H9 (cell line): ENCODE data around the gene MACC1. TPM values are rescaled to one million over a fixed set of nuclear protein-coding genes. Genes with fewer than 3 reads are reported as not detected.

Source experiments
- DNase-seq: peaks from one replicate; pipeline ENCODE4 v3.0.0-alpha.2; 2017
- H2AFZ ChIP-seq: one replicate; pipeline ENCODE4 v1.6.1; 2013; ENCODE audit warnings: mild to moderate bottlenecking, low read length, control low read depth, moderate library complexity
- H2AK5ac ChIP-seq: 2 replicates; pipeline ENCODE4 v1.6.1; 2013; ENCODE audit warnings: low read length, control low read depth, mixed read lengths; ENCODE audit not compliant: insufficient read length
- H2BK120ac ChIP-seq: one replicate; pipeline ENCODE4 v1.6.1; 2013; ENCODE audit warnings: low read depth, mild to moderate bottlenecking, low read length, control low read depth, inconsistent platforms; ENCODE audit not compliant: poor library complexity, severe bottlenecking
- H2BK12ac ChIP-seq: 2 replicates; pipeline ENCODE4 v1.6.1; 2013; ENCODE audit warnings: low read length, control low read depth, mixed read lengths, low read depth; ENCODE audit not compliant: insufficient read length
- H2BK15ac ChIP-seq: 2 replicates; pipeline ENCODE4 v1.6.1; 2013; ENCODE audit warnings: low read depth, low read length, control low read depth
- H2BK20ac ChIP-seq: one replicate; pipeline ENCODE4 v1.6.1; 2013; ENCODE audit warnings: low read depth, mild to moderate bottlenecking, low read length, control low read depth, inconsistent platforms; ENCODE audit not compliant: poor library complexity, severe bottlenecking
- H2BK5ac ChIP-seq: 2 replicates; pipeline ENCODE4 v1.6.1; 2013; ENCODE audit warnings: low read length, control low read depth, mixed read lengths; ENCODE audit not compliant: insufficient read length
- H3K14ac ChIP-seq: 2 replicates; pipeline ENCODE4 v1.6.1; 2013; ENCODE audit warnings: low read length, control low read depth; ENCODE audit not compliant: insufficient read depth
- H3K18ac ChIP-seq: 2 replicates; pipeline ENCODE4 v1.6.1; 2013; ENCODE audit warnings: low read depth, mild to moderate bottlenecking, mixed read lengths, low read length, control low read depth; ENCODE audit not compliant: insufficient read length
- H3K23ac ChIP-seq: 2 replicates; pipeline ENCODE4 v1.6.1; 2013; ENCODE audit warnings: low read length, control low read depth, mixed read lengths, low read depth; ENCODE audit not compliant: insufficient read length
- H3K23me2 ChIP-seq: 2 replicates; pipeline ENCODE4 v1.6.1; 2013; ENCODE audit warnings: low read depth, mild to moderate bottlenecking, mixed read lengths, low read length, control low read depth; ENCODE audit not compliant: insufficient read length, poor library complexity, severe bottlenecking
- H3K27ac ChIP-seq: 2 replicates; pipeline ENCODE4 v1.5.1; 2013; ENCODE audit warnings: low read length, control low read depth, mixed read lengths, low read depth; ENCODE audit not compliant: insufficient read length
- H3K27me3 ChIP-seq: 2 replicates; pipeline ENCODE4 v1.6.1; 2013; ENCODE audit warnings: low read length, control low read depth, inconsistent platforms; ENCODE audit not compliant: insufficient read depth
- H3K4ac ChIP-seq: 2 replicates; pipeline ENCODE4 v1.6.1; 2013; ENCODE audit warnings: low read depth, mild to moderate bottlenecking, control low read depth, inconsistent platforms, low read length, moderate library complexity
- H3K4me1 ChIP-seq: 2 replicates; pipeline ENCODE4 v1.6.1; 2013; ENCODE audit warnings: low read length, control low read depth, inconsistent platforms; ENCODE audit not compliant: insufficient read depth
- H3K4me2 ChIP-seq: 2 replicates; pipeline ENCODE4 v1.6.1; 2013; ENCODE audit warnings: low read length, control low read depth, mixed read lengths; ENCODE audit not compliant: insufficient read length, insufficient read depth
- H3K56ac ChIP-seq: 2 replicates; pipeline ENCODE4 v1.6.1; 2013; ENCODE audit warnings: low read depth, mild to moderate bottlenecking, mixed read lengths, low read length, control low read depth; ENCODE audit not compliant: insufficient read length
- H3K79me1 ChIP-seq: 2 replicates; pipeline ENCODE4 v1.6.1; 2013; ENCODE audit warnings: low read depth, mild to moderate bottlenecking, moderate library complexity, low read length, control low read depth, inconsistent platforms; ENCODE audit not compliant: insufficient read depth, poor library complexity, severe bottlenecking
- H3K79me2 ChIP-seq: 2 replicates; pipeline ENCODE4 v1.6.1; 2013; ENCODE audit warnings: low read length, control low read depth, inconsistent platforms; ENCODE audit not compliant: insufficient read depth
- H3K9ac ChIP-seq: 2 replicates; pipeline ENCODE4 v1.6.1; 2013; ENCODE audit warnings: low read length, control low read depth, mixed read lengths; ENCODE audit not compliant: insufficient read length; ENCODE audit errors: extremely low read depth
- H3K9me3 ChIP-seq: one replicate; pipeline ENCODE4 v1.6.1; 2013; ENCODE audit warnings: low read depth, low read length, inconsistent platforms; ENCODE audit not compliant: control insufficient read depth
- H3T11ph ChIP-seq: one replicate; pipeline ENCODE4 v1.6.1; 2013; ENCODE audit warnings: mild to moderate bottlenecking, low read length, control low read depth, inconsistent platforms
- H4K20me1 ChIP-seq: one replicate; pipeline ENCODE4 v1.6.1; 2013; ENCODE audit not compliant: control insufficient read depth, insufficient read length, insufficient read depth
- H4K5ac ChIP-seq: 2 replicates; pipeline ENCODE4 v1.6.1; 2013; ENCODE audit warnings: low read depth, mild to moderate bottlenecking, mixed read lengths, low read length, control low read depth; ENCODE audit not compliant: insufficient read length
- H4K8ac ChIP-seq: replicated peaks from 2 replicates; pipeline ENCODE4 v1.6.1; 2013; ENCODE audit warnings: low read length, control low read depth, mixed read lengths, low read depth; ENCODE audit not compliant: insufficient read length
- H4K91ac ChIP-seq: 2 replicates; pipeline ENCODE4 v1.6.1; 2013; ENCODE audit warnings: low read depth, mild to moderate bottlenecking, moderate library complexity, mixed read lengths, low read length, control low read depth; ENCODE audit not compliant: insufficient read length
- H3K27ac Mint-ChIP-seq, 3 experiments: 2 replicates in 2 of 3; 3 replicates in 1 of 3; pipeline ENCODE4 v1.8.0; 2020 to 2021; ENCODE audit warnings: mixed read lengths in 3 of 3, mild to moderate bottlenecking in 1 of 3, moderate library complexity in 1 of 3
- H3K27me3 Mint-ChIP-seq: 2 replicates; pipeline ENCODE4 v1.8.0; 2021; ENCODE audit warnings: low read depth, mild to moderate bottlenecking, moderate library complexity, mixed read lengths
- H3K36me3 Mint-ChIP-seq, 3 experiments: 2 replicates in 2 of 3; 3 replicates in 1 of 3; pipeline ENCODE4 v1.8.0; 2020 to 2021; ENCODE audit warnings: low read depth in 3 of 3, mixed read lengths in 3 of 3; ENCODE audit not compliant: insufficient read depth in 1 of 3
- H3K4me1 Mint-ChIP-seq, 2 experiments: 2 replicates each; pipeline ENCODE4 v1.8.0; 2020; ENCODE audit warnings: mixed read lengths in 2 of 2
- H3K4me3 Mint-ChIP-seq, 2 experiments: 2 replicates in 1 of 2; 3 replicates in 1 of 2; pipeline ENCODE4 v1.8.0; 2020 to 2021; ENCODE audit warnings: mild to moderate bottlenecking in 2 of 2, mixed read lengths in 2 of 2, moderate library complexity in 1 of 2
- H3K9me3 Mint-ChIP-seq, 2 experiments: 2 replicates in 1 of 2; 3 replicates in 1 of 2; pipeline ENCODE4 v1.8.0; 2020; ENCODE audit warnings: mild to moderate bottlenecking in 2 of 2, mixed read lengths in 2 of 2, moderate library complexity in 1 of 2
- CTCF ChIP-seq: fragments of 200-600 bp; sonication (generic); conservative IDR thresholded peaks from 3 replicates; pipeline ENCODE4 v1.8.0; 2021; ENCODE audit warnings: antibody characterized with exemption, mild to moderate bottlenecking
- WGBS: extraction: QIAGEN DNeasy Blood & Tissue Kit; methylation state at CpG from one replicate; pipeline ENCODE4 v1.1.7; 2013; ENCODE audit warnings: missing lambda C conversion rate, low lambda C conversion rate, mixed read lengths; ENCODE audit not compliant: insufficient read length; ENCODE audit errors: extremely low coverage; 5-methylcytosine and 5-hydroxymethylcytosine counted together
- total RNA-seq: library from RNA; stranded (reverse); gene quantifications from 2 replicates; pipeline ENCODE4 v1.2.1, GENCODE V29; 2021

The MACC1 gene
- total RNA-seq, 1 experiment from 2014 or later, result 11.0 TPM

- H2BK120ac ChIP-seq, result no peak overlapping the region
- no peak for TF ChIP-seq CTCF
- no peaks in the 10 kb centered on the region for H3K23me2 ChIP-seq
- no peak overlapping the region for H3K4me2 ChIP-seq
- H3K27me3 ChIP-seq, result no peaks in the 10 kb centered on the region
- H2AK5ac ChIP-seq, result no peak overlapping the region
- no peak overlapping the region for H3K14ac ChIP-seq
- peaks cover 5% of the 10 kb centered on the region; the same call in 1 of the 2 replicates for H3K4me1 ChIP-seq
- peaks cover 48% of the 10 kb centered on the region for H3K79me2 ChIP-seq
- peaks cover 7 to 41% of the 10 kb centered on the region in 2 experiments for H3K4me1 Mint-ChIP-seq
- H3K79me1 ChIP-seq, result peaks cover under 1% of the 10 kb centered on the region
- no peak for DNase-seq
- H3K56ac ChIP-seq, result no peak overlapping the region
- H3K27ac ChIP-seq, result no peak overlapping the region
- no peak overlapping the region for H2BK12ac ChIP-seq
- WGBS, result no CpG with 5 or more reads among the region's 4 CpGs
- H4K20me1 ChIP-seq, result no peaks in the 10 kb centered on the region
- no peak overlapping the region for H3K27ac Mint-ChIP-seq
- peaks cover 3 to 25% (median 4%) of the 10 kb centered on the region in 3 experiments; a peak in 6 of 7 replicates for H3K36me3 Mint-ChIP-seq
- H3K27me3 Mint-ChIP-seq, result no peaks in the 10 kb centered on the region
- H2BK15ac ChIP-seq, result no peak overlapping the region
- H2BK5ac ChIP-seq, result no peak overlapping the region
- H4K8ac ChIP-seq, result no peak overlapping the region
- no peak overlapping the region for H3K4ac ChIP-seq
- H3K23ac ChIP-seq, result no peak overlapping the region
- no peaks in the 10 kb centered on the region for H3K9me3 ChIP-seq
- no peak overlapping the region for H3K4me3 Mint-ChIP-seq
- no peak overlapping the region for H2BK20ac ChIP-seq
- H4K91ac ChIP-seq, result no peak overlapping the region
- no peak overlapping the region for H2AFZ ChIP-seq
- no peak overlapping the region for H3T11ph ChIP-seq
- no peak overlapping the region for H4K5ac ChIP-seq
- H3K9me3 Mint-ChIP-seq, result peaks cover 0 to 3% of the 10 kb centered on the region in 2 experiments; a peak in 4 of 5 replicates
- no peak overlapping the region for H3K9ac ChIP-seq
- H3K18ac ChIP-seq, result no peak overlapping the region
Measured at GRCh38 chr7:20095436-20095835, 121.7 kb downstream of the MACC1 start.
